Stimulated activated CD8-positive, alpha-beta memory T cell treated with anti-CD3 and anti-CD28 coated beads, Interleukin-12 subunit alpha, Interleukin-12 subunit beta, amount 100 ng/mL, for 24 hours (primary cell): Measurements from ENCODE around the gene OR1F1.
A peak's percentile ranks its signal among the peaks of the same experiment; 100 is the strongest.
"Not testable (repeated sequence)": the region's sequence is repeated elsewhere in the genome, so short reads cannot be mapped to it uniquely, and the experiment has no call there.

Experiments used
- DNase-seq: peaks from one replicate; pipeline ENCODE4 v3.0.0-alpha.2; 2020; ENCODE audit errors: extremely low read depth

The OR1F1 gene

DNA sequence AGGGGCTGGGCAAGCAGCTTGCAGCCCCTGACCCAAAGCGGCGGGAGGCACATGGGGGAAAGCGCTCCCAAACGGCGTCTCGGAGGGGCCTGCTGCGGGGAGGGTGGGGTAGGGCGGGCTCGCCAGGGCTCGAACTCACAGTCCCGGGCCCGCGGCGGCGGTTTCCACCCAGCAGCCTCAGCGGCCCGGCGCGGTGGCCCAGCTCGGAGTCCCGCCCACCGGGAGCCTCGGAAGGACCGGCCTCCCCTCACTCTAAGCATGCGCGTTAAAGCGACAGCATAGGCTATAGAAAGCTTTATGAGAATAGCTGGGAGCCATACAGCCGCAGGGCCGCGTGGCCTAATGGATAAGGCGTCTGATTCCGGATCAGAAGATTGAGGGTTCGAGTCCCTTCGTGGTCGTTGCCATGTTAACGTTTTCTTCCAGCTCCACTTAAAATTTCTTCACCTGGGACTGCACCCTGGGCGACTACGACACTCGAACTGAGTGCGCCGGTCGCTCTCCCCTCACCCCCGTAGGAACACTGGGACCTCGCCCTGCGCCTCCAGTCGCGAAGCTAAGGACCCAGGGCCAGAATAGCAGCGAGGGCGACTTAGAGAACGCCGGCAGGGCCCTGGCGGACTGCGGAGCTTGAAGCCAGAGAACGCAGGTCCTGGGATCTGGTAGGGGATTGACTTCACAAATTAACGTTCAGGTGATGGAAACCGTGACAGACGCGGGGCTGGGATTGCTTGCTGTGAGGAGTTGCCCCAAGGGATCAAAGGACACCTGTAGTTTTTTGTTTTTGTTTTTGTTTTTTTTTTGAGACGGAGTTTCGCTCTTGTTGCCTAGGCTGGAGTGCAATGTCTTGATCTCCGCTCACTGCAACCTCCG lies 37.4 kb upstream of the OR1F1 start:
- DNase-seq = peak; percentile 91

DNA sequence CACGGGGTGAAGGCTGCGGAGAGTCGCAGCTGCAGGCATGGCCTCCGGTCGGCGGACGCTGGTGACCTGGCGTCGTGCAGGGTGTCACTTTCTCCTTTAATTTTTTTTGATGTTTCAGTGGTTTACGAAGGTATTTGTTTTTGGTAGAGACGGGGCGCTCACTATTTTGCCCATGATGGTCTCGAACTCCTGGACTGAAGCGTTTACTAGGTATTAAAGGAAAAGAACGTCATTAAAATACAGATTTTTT lies 36.1 kb upstream of the OR1F1 start:
- no peak for DNase-seq

GRCh38 chr16:3152277-3152990 lies 35.6 kb upstream of the OR1F1 start:
- no peak for DNase-seq

DNA sequence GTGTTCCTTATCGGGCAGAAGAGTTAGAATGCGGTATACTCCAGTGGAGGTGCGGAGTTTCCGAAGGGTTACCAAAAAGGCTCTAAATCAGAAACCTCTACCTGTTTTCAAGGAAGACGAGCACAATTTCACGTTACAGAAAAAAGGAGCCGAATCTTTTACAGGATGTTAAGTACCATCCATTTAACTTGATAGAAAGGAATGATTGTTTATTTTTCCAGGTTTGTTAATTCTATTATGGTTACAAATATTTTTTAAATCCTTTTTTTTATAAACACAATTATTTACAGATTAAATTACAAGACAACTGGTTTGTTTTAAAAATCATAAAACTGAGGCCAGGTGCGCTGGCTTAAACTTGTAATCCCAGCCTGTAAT lies 35.0 kb upstream of the OR1F1 start:
- no peak for DNase-seq

GRCh38 chr16:3155181-3155580 lies 32.8 kb upstream of the OR1F1 start:
- no peak for DNase-seq

DNA sequence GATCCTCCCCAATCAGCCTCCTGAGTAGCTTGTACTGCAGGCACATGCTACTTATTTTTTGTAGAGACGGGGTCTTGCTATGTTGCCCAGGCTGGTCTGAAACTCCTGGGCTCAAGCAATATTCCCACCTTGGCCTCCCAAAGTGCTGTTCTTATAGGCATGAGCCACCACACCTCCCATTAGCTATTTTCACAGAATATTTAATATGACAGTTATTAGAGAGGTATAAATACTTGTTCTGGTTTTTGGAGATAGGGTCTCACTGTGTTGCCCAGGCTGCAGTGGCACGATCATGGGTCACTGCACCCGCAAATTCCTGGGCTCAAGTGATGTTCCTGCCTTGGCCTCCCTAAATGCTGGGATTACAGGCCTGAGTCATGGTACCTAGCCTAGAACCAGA lies 32.0 kb upstream of the OR1F1 start:
- DNase-seq = no peak

- DNase-seq = no peak
Observed at GRCh38 chr16:3157229-3158025, 30.6 kb upstream of the OR1F1 start.

DNA sequence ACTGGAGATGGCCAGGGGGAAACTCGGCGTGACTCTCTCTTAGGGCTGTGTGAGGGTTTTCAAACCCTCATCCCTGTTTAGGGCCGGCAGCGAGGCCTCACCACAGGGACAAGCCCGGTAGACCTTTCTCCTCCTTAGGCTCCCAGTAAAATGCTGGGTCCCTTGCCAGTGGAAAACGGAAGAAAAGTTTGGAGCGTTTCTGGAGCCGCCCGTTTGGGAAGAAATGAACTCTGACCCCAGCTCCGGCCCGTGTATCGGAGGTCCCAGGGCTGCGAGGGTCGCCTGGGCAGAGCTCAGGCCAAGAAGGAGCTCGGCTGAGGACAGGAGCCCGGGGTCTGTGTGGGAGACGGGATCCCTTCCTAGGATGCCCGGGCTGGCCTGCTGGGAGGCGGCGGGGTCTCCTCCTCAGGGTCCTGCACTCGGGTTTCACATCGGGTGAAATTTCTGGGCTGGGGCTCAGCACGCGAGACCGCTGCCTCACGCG lies 29.9 kb upstream of the OR1F1 start:
- DNase-seq = no peak

DNA sequence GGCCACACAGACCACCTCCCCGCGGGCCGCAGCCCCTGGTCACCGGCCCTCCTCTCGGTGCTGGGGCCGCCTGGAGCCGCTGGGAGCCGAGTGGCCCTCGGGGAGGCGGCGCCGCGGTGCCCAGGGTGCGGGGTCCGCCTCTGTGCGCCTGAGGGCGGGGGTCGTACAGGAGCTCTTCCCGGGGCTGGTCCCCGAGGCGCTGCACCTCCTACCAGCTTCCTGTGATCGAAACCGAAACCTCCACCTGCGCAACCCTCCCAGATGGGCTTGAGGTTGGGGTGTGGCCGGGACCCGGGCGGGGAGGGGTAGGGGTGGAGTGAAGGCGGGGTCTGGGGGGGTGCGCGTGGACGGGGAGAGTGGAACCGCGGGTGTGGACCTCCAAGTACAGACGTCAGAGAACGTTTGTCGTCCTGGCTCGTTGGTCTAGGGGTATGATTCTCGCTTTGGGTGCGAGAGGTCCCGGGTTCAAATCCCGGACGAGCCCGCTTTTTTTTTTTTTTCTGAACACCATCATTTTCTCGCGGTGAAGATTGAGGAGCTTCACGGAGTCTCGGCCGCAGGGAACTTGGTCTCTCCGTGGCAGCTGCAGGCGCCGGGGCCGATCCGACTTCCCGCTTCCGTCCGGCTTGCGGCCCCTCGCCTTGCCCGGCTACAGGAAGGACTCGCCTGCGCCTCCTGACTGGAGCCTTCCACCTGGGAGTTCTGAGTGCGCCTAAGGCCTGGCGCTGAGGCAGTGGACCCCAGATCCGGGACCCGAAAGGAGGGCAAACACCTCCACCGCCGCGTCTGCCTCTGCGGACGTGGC lies 29.3 kb upstream of the OR1F1 start:
- DNase-seq = peak; percentile 72

GRCh38 chr16:3161235-3162018 lies 26.6 kb upstream of the OR1F1 start:
- no peak for DNase-seq

GRCh38 chr16:3164121-3164991 lies 23.6 kb upstream of the OR1F1 start:
- DNase-seq = no peak

GRCh38 chr16:3165111-3165822 lies 22.7 kb upstream of the OR1F1 start:
- no peak for DNase-seq

DNA sequence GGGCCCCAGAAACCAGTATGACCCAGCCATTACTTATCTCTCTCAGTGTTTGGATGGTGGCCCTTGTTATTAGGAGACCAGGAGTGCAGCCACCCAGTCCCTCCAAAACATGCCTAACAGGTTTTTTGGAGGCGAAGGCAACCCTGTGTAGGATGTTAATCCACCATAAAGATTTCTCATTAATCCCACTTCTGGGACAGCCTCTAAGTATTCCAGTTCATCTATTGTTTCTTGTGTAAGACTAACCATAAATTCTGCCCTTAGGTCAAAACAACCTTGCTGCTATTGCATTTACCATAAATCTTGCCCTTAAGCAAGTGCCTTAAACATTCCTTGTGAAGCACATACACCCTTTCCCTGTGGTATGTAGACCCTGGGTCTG lies 21.5 kb upstream of the OR1F1 start:
- no peak for DNase-seq

DNA sequence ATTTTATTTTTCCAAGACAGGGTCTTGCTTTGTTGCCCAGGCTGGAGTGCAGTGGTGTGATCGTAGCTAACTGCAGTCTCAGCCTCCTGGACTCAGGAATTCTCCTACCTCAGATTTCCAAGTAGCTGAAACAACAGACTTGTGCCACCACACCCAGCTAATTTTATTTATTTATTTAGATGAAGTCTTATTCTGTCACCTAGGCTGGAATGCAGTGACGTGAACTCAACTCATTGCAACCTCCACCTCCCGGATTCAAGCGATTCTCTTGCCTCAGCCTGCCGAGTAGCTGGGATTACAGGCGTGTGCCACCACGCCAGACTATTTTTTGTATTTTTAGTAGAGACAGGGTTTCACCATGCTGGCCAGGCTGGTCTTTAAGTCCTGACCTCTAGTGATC lies 19.3 kb upstream of the OR1F1 start:
- DNase-seq = not testable (repeated sequence)

DNA sequence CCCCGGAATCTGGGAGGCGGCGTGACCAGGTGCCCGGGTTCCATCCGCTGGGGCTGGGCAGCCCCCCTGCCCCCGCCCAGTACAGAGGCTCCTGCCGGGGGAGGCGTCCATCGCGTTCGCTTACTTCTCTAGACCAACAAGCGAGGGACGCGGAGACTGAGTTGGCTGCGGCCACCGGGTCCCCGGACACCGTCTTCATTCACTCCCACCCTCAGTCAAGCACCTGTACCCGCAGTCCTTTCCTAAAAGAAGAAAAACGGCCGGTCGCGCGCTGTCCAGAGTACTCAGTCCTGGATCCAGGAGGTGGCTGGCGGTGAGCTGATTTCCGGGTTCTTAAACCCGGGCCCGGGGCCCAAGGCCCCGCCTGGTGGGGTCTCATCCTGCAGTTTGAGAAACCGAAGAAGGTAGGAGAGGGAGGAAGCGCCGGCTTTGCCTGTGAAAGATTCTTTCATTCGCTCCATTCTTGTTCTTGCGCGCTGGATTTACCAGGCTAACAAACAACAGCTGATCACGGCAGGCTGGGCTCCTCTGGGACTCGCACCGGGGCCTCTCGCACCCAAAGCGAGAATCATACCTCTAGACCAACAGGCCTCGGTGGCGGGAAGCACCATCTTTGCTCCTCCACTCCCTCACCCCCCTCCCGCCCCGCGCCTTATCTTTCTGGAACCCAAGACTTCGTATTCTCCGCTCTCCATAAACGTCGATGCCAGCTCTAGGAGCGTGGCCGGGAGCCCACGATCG lies 17.4 kb upstream of the OR1F1 start:
- DNase-seq = no peak

- no peak for DNase-seq
Observed at GRCh38 chr16:3171181-3171854, 16.7 kb upstream of the OR1F1 start.

DNA sequence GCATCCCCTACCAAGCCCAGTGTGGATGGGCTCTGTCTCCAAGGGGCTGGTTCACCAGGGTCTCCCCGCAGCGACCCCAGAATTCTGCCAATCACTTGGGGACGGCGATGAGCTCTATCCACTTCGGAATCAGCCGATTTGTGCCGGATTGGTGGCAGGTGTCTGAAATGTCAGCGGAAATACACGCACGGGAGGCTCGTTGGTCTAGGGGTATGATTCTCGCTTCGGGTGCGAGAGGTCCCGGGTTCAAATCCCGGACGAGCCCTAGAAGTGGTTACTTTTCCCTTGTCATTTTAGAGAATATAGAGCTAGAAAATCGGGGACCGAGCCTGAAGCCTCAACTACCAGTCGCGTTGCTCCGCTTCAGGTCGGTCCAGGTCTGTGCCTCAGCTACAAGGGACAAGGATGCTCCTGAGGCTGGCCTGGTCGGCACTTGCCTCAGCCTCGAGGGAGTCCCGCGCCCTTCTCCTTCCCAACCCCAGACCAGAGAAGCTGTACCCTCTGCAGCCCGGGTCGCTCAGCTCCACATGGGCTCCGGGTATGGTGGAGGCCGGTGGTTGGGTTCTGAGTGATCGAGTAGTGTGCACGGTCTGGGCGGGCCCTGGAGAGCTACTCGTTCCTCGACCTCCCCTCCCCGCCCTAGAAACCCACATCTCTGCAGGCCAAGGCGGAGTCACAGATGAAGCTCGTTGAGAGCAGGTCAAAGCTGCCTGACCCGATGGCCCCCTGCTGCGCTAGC lies 16.0 kb upstream of the OR1F1 start:
- no peak for DNase-seq
